HEK293 (cell line): Measurements from ENCODE around the gene IMMT.

ENCODE experiments used
- PBX3 ChIP-seq: sonication (generic); formaldehyde crosslinking; IDR thresholded peaks from 2 replicates; pipeline ENCODE4 v1.8.1; 2022; ENCODE audit warnings: mild to moderate bottlenecking, moderate library complexity, missing genetic modification reagents
- ZNF18 ChIP-seq: fragments of 450-650 bp; formaldehyde crosslinking; IDR thresholded peaks from 2 replicates; pipeline ENCODE4 v1.5.1; 2016; ENCODE audit warnings: missing biosample characterization, missing genetic modification characterization
- ZNF302 ChIP-seq: fragments of 450-650 bp; formaldehyde crosslinking; IDR thresholded peaks from 2 replicates; pipeline ENCODE4 v1.5.1; 2016; ENCODE audit warnings: missing biosample characterization, missing genetic modification characterization, low read depth
- ZNF416 ChIP-seq: fragments of 450-650 bp; formaldehyde crosslinking; IDR thresholded peaks from 2 replicates; pipeline ENCODE4 v1.5.1; 2016; ENCODE audit warnings: missing biosample characterization, missing genetic modification characterization
- ZNF785 ChIP-seq: fragments of 450-650 bp; formaldehyde crosslinking; IDR thresholded peaks from 2 replicates; pipeline ENCODE4 v1.5.1; 2016; ENCODE audit warnings: missing biosample characterization, missing genetic modification characterization
- ZNF837 ChIP-seq: fragments of 450-650 bp; formaldehyde crosslinking; IDR thresholded peaks from 2 replicates; pipeline ENCODE4 v1.5.1; 2016; ENCODE audit warnings: missing biosample characterization, missing genetic modification characterization
- TF ChIP-seq, protein P1 (sequence below): fragments of 450-650 bp; formaldehyde crosslinking; IDR thresholded peaks from 2 replicates; pipeline ENCODE4 v1.5.1; 2016; ENCODE audit warnings: missing biosample characterization, missing genetic modification characterization

DNA sequence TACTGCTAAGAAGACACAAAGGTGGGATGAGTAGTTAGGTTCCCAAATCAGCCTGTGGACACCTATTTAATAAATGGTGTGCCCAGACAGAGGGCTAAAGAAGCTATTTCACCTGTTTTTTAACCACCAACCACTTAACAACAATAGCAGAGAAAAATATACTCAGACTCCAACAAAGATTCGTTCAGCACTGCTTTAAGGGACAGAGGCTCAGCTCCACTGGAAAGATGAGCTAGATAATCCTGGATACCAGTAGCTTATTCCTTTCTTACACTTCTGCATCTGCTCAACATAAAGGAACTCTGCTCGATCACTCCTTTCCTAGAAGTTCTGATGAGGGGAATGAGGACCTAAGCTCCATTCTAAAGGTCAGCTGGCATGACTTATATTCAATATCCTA lies 44.8 kb downstream of the IMMT start:
- no peak for TF ChIP-seq ZNF302
- no peak for TF ChIP-seq ZNF416 (tag by site-specific recombination)
- TF ChIP-seq ZNF785: no peak
- TF ChIP-seq, protein P1, sequence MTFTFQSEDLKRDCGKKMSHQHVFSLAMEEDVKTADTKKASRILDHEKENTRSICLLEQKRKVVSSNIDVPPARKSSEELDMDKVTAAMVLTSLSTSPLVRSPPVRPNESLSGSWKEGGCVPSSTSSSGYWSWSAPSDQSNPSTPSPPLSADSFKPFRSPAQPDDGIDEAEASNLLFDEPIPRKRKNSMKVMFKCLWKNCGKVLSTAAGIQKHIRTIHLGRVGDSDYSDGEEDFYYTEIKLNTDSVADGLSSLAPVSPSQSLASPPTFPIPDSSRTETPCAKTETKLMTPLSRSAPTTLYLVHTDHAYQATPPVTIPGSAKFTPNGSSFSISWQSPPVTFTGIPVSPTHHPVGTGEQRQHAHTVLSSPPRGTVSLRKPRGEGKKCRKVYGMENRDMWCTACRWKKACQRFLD (tag by site-specific recombination): no peak
- no peak for TF ChIP-seq PBX3 (CRISPR knock-in tag)
- no peak for TF ChIP-seq ZNF18
- TF ChIP-seq ZNF837: no peak
